Right cardiac atrium (tissue), 5 donors: ENCODE results near the gene CBARP. TPM values are rescaled to one million over a fixed set of nuclear protein-coding genes. Genes with fewer than 3 reads are reported as not detected.

ENCODE experiments used
- ATAC-seq, 2 donors: fragments of 200-7000 bp; cut with Tn5 transposase; one replicate each; pipeline versions ENCODE4 v1.8.0 to v1.9.1; 2020; ENCODE audit warnings: moderate library complexity in 2 of 2, mild to moderate bottlenecking in 1 of 2
- DNase-seq, 3 donors: peaks; one replicate each; pipeline ENCODE4 v3.0.0-alpha.2; 2020
- H3K27ac ChIP-seq: one replicate; pipeline ENCODE4 v1.5.1; 2013; ENCODE audit warnings: mild to moderate bottlenecking, low read length, control low read depth, moderate library complexity
- H3K27me3 ChIP-seq: one replicate; pipeline ENCODE4 v1.6.1; 2013; ENCODE audit not compliant: control insufficient read depth, insufficient read depth
- H3K4me1 ChIP-seq: one replicate; pipeline ENCODE4 v1.6.1; 2013; ENCODE audit warnings: low read length; ENCODE audit not compliant: control insufficient read depth, insufficient read depth
- H3K4me3 ChIP-seq: one replicate; pipeline ENCODE4 v1.5.1; 2013; ENCODE audit warnings: low read length, control low read depth
- H3K9me3 ChIP-seq: one replicate; pipeline ENCODE4 v1.6.1; 2013; ENCODE audit warnings: low read length; ENCODE audit not compliant: control insufficient read depth
- WGBS: extraction: QIAGEN DNeasy Blood & Tissue Kit; methylation state at CpG from one replicate; pipeline ENCODE4 v1.1.7; 2013; 5-methylcytosine and 5-hydroxymethylcytosine counted together
- intact Hi-C, 4 donors: fragments of 100-400 bp; cut with DNase I; formaldehyde crosslinking; loops; one replicate each; pipeline versions ENCODE4 v1.11.0 to v1.14.0; 2022 to 2023
- polyA plus RNA-seq: library from polyadenylated mRNA; stranded (reverse); fragments of 200-250 nt; gene quantifications from one replicate; pipeline ENCODE4 v1.2.3, GENCODE V29; 2013
- total RNA-seq, 4 donors: library from RNA; stranded (reverse); fragmentation: NEBNext Ultra II Directional; extraction: Animal tissue kit (Norgen Biotek cat#: 25700); gene quantifications; one replicate each; pipeline ENCODE4 v1.2.1, GENCODE V29; 2021
- donor health status: healthy with polysubstance abuse.
- donor health status: DM: no; HTN: yes; CAD: no.
- donor health status: DM: no; HTN: no; CAD: no.
- donor health status: DM: no; HTN: yes; CAD: no; lungs with severe emphysema.
- donor health status: DM: yes; HTN: yes; CAD: no.

CBARP gene
- total and polyA plus RNA-seq, 5 donors: 0.89 to 2.2 (median 1.2) TPM

- intact Hi-C loops: no loop called here
- no peak overlapping the region for H3K27ac ChIP-seq
Measured at GRCh38 chr19:1225440-1226226, 12.2 kb downstream of the CBARP start.

DNA sequence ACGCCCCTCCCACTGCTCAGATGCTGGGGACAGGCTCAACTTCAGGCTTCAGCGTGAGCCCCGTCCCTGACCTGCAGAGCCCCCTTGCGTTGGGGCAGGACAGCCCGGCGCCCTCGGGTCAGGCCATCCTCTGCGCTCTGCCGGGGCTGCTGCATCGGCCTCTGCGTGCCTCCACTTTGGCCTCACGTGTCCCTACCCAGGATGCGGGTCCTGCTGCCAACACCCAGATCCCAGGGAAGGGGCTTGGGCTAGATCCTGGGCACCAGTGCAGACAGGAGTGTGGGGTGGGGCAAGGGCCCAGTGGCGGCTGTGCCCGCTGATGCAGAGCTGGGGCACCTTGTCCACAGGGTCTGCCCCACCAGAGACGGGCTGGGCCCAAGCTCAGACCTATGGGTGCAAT, 13.0 kb downstream of the CBARP start:
- intact Hi-C loops: no loop called here
- no peak for DNase-seq
- H3K27ac ChIP-seq: no peak overlapping the region
- no peak overlapping the region for H3K4me3 ChIP-seq
- no peaks in the 10 kb centered on the region for H3K4me1 ChIP-seq
- H3K9me3 ChIP-seq: no peaks in the 10 kb centered on the region
- no peak for ATAC-seq
- WGBS: 91% methylated on average over 16 of the region's 16 CpGs
- H3K27me3 ChIP-seq: no peaks in the 10 kb centered on the region

More at GRCh38 chr19:1225440-1226226, 12.2 kb downstream of the CBARP start:
- no peak for ATAC-seq
- no peak overlapping the region for H3K4me3 ChIP-seq
- no peaks in the 10 kb centered on the region for H3K27me3 ChIP-seq
- no peaks in the 10 kb centered on the region for H3K4me1 ChIP-seq
- WGBS: 85% methylated on average over 29 of the region's 29 CpGs
- no peaks in the 10 kb centered on the region for H3K9me3 ChIP-seq
- no peak for DNase-seq

DNA sequence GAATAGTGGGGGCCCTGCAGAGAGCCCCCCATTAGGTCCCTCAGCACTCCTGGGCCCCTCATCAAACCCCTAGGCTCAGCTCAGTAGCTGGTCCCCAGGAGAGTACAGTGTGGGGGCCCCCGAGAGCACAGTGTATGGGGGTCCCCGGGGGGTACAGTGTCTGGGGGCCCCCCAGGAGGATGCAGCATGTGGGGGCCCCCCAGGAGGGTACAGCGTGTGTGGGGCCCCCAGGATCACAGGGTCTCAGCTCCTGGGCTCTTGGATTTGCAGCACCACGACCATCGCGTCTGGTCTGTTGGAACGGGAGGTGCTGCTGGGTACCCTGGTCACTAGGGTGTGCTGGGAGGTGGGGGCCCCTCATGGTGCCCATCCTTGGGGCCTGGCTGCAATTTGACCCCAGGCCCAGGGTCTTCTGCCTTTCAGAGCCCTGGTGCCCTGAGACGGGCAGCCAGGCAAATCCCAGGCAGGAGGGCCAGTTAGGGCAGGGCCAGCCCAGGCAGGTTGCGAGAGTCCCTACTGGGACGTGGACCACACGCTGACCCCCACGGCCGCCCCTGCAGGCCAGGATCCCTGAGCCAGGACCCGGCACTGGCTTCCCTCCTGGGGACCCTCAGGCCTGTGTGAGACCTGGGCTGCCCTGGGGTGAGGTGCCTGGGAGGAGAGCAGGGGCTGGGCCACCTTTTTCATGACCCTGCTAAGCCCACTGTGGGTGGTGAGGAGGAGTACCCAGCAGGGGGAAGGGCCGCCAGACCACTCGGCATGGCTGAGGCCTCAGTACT, 13.6 kb downstream of the CBARP start:
- intact Hi-C loops: no loop called here
- no peak overlapping the region for H3K27ac ChIP-seq
- no peaks in the 10 kb centered on the region for H3K9me3 ChIP-seq
- 92% methylated on average over 16 of the region's 16 CpGs for WGBS
- H3K27me3 ChIP-seq: no peaks in the 10 kb centered on the region
- DNase-seq: peak in 1 of 3 donors; percentile 45
- no peak for ATAC-seq
- no peaks in the 10 kb centered on the region for H3K4me1 ChIP-seq
- H3K4me3 ChIP-seq: no peak overlapping the region

DNA sequence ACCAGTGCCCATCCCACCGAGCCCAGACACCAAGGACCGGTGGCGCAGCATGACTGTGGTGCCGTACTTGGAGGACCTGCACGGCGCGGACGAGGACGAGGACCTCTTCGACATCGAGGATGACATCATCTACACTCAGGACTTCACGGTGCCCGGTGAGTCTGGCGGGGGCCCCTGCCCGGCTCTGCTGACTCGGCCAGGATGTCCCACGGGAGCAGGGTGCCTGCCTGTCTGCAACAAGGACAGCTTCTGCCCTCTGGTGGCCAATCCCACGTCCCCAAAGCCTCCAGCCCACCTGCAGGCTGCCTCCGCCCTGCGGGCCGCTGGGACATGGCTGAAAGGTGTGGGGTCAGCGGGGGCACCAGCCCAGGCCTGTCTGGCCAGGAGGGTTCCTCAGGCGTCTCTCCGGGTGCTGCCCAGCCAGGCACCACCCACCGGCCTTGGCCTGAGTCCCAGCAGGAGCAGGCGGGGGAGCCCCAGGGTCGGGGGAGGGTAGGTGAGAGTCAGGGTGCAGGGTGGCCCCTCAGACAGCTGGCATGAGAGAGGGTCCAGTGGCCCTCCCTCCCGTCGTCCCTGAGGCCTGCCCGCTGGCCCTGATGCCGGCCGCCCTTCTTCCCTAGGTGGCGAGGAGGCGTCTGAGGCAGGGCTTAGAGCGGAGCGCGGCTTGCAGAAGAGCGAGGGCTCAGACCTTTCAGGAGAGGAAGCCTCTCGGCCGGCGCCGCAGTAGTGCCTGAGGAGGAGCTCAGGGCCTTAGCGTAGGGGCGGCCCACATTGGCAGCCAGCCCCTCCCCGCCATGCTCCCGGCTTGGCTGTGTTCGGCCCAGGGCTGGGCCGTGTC, 14.6 kb downstream of the CBARP start:
- H3K9me3 ChIP-seq: no peaks in the 10 kb centered on the region
- no peaks in the 10 kb centered on the region for H3K4me1 ChIP-seq
- H3K4me3 ChIP-seq: no peak overlapping the region
- no peak overlapping the region for H3K27ac ChIP-seq
- ATAC-seq: no peak
- H3K27me3 ChIP-seq: no peaks in the 10 kb centered on the region
- intact Hi-C loops: no loop called here
- WGBS: 77% methylated on average over 48 of the region's 48 CpGs
- peak in 1 of 3 donors; percentile 72 for DNase-seq

DNA sequence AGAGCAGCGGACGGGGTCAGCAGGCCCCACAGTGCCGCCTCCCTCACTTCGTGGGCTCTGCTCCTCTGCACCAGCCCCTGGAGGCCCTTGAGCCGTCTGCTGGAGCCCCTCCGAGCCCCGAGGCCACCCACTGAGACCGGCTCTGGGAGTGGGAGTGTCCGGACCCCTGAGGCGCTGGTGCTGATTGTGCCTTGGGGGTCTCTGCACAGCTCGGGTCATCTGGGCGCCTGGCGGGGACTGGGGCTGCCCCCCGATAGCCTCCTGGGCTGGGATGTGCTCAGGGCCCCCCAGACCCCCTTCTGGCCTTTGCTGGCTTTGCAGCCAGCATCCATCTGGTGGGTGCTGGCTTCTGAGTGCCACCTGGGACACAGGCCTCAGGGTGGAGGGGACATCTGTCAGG, 15.4 kb downstream of the CBARP start:
- intact Hi-C loops: no loop called here
- no peak overlapping the region for H3K4me3 ChIP-seq
- H3K27ac ChIP-seq: no peak overlapping the region
- no peaks in the 10 kb centered on the region for H3K27me3 ChIP-seq
- no peaks in the 10 kb centered on the region for H3K4me1 ChIP-seq
- no peaks in the 10 kb centered on the region for H3K9me3 ChIP-seq
- 89% methylated on average over 14 of the region's 14 CpGs for WGBS
- DNase-seq (peak in 1 of 3 donors; percentile 58), ATAC-seq (no peak)

DNA sequence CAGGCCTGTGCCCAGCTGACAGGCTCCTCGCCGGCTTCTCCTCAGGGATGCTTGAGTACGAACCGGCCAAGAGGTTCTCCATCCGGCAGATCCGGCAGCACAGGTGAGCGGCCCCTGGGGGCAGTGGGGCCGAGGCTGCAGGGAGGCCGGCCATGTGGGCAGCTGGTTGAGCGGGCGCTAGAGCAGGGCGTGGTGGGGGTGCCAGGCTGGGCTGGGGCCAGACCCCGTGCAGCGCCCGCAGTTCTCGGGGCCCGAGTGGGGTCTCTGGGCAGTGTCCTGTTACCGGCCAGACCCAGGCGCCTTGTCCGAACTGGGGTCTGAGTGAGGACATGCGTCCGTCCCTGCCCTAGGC, 15.9 kb downstream of the CBARP start:
- no peak overlapping the region for H3K27ac ChIP-seq
- DNase-seq (peak in 1 of 3 donors; percentile 65), ATAC-seq (peak in 1 of 2 donors; percentile 1)
- intact Hi-C loops: no loop called here
- H3K4me1 ChIP-seq: no peaks in the 10 kb centered on the region
- no peak overlapping the region for H3K4me3 ChIP-seq
- no peaks in the 10 kb centered on the region for H3K27me3 ChIP-seq
- no peaks in the 10 kb centered on the region for H3K9me3 ChIP-seq
- 81% methylated on average over 22 of the region's 22 CpGs for WGBS

DNA sequence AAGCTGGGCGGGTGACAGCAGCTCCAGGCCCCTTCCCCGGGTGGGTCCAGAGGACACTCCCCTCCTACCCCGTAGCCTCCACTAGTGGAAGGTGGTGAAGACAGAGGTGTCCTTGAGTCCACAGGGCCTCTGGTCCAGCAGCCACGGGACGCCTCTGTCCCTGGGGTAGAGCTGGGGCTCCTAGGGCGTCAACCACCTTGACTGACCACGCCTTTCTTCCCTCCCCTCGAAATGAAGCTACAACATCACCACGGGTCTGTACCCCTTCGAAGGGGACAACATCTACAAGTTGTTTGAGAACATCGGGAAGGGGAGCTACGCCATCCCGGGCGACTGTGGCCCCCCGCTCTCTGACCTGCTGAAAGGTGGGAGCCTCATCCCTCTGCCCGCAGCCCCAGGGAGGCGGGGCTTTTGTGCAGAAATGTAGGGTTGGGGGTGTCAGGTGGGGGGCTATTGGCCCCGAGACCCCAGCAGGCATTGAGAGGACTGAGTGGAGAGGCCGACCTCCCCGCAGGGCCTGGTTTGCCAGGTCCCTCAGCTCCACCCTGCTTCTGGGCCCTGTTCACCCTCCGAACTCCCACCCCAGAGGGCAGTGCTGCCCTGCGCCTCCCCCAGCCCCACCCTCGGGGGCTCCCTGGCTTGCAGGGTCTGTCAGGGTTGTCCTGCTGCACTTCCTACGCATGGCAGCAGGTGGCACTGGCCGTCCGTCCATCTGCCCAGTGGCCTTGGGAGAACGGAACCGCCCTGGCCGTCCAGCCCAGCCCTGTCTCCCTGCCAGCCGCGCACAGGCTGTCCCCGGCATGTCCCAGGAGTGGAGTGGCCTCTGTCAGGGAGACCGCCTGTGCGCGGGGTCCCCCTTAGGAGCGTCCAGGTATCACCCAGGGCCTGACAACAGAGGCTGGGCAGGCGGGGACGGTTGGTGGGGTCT, 16.6 kb downstream of the CBARP start:
- no peaks in the 10 kb centered on the region for H3K4me1 ChIP-seq
- ATAC-seq: peak; percentile 68 to 71
- 59% methylated on average over 38 of the region's 38 CpGs for WGBS
- no peaks in the 10 kb centered on the region for H3K9me3 ChIP-seq
- intact Hi-C loops: no loop called here
- H3K27me3 ChIP-seq: no peaks in the 10 kb centered on the region
- no peak overlapping the region for H3K4me3 ChIP-seq
- H3K27ac ChIP-seq: no peak overlapping the region
- peak; percentile 83 to 93 (median 92) for DNase-seq

DNA sequence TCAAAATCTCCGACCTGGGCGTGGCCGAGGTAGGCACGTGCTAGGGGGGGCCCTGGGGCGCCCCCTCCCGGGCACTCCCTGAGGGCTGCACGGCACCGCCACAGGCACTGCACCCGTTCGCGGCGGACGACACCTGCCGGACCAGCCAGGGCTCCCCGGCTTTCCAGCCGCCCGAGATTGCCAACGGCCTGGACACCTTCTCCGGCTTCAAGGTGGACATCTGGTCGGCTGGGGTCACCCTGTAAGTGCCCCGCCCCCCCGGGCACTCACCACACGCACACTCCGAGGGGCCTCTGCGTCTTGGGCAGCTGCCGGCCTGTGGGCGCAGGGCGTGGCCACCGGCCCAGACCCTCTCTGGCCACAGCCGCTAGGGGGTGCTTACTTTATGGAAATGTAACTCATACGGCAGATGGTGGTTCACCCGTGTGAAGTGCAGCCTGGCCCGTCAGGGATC, 17.3 kb downstream of the CBARP start:
- DNase-seq: peak in 1 of 3 donors; percentile 58
- H3K4me3 ChIP-seq: no peak overlapping the region
- WGBS: 86% methylated on average over 33 of the region's 33 CpGs
- intact Hi-C loops: no loop called here
- H3K27ac ChIP-seq: no peak overlapping the region
- H3K27me3 ChIP-seq: no peaks in the 10 kb centered on the region
- ATAC-seq: no peak
- no peaks in the 10 kb centered on the region for H3K9me3 ChIP-seq
- H3K4me1 ChIP-seq: no peaks in the 10 kb centered on the region

DNA sequence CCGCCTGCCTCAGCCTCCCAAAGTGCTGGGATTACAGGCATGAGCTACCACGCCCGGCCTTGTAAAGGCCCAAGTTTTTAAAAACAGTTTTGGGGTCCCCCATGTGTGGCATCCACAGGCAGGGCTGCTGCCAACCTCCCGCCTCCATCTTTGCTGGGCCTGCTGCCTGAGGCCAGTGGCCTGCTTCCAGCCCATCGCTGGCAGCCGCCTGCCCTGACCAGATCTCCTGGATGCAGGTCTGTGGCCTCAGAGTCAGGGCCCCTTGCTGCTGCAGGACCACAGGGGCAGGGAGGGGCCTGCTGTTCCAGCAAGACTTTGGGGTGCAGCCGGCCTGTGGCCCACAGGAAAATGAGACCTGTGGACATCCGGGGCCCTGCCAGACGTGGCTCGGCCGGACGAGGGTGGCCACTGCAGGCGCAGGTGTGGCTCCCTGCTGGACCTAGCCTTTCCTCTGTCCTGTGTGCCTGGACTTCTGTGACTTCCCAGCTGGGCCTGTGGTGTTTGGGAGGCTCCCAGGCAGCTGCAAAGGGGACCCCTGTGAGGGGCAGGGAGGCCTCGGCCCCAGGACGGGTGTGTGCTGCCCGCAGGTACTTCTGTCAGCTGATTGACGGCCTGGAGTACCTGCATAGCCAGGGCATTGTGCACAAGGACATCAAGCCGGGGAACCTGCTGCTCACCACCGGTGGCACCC, 17.9 kb downstream of the CBARP start:
- H3K4me3 ChIP-seq: no peak overlapping the region
- no peak overlapping the region for H3K27ac ChIP-seq
- no peak for ATAC-seq
- DNase-seq: peak in 1 of 3 donors; percentile 56
- intact Hi-C loops: no loop called here
- no peaks in the 10 kb centered on the region for H3K4me1 ChIP-seq
- no peaks in the 10 kb centered on the region for H3K27me3 ChIP-seq
- no peaks in the 10 kb centered on the region for H3K9me3 ChIP-seq
- 92% methylated on average over 19 of the region's 19 CpGs for WGBS
